Lung (tissue), 12 donors: ENCODE data around the gene YY2. TPM values are rescaled to one million over a fixed set of nuclear protein-coding genes. Genes with fewer than 3 reads are reported as not detected.

ENCODE experiments used
- ATAC-seq: fragments of 200-7000 bp; cut with Tn5 transposase; one replicate; pipeline ENCODE4 v1.9.1; 2020; ENCODE audit warnings: moderate number of reproducible peaks; ENCODE audit not compliant: insufficient read depth, low FRiP score
- DNase-seq, 3 donors: peaks; one replicate each; pipeline ENCODE4 v3.0.0-alpha.2; 2013 to 2017
- H3K27ac ChIP-seq, 2 donors: one replicate each; pipeline ENCODE4 v1.5.1; 2013; ENCODE audit warnings: mild to moderate bottlenecking in 2 of 2, moderate library complexity in 2 of 2, control low read depth in 1 of 2, inconsistent platforms in 1 of 2, low read depth in 1 of 2, low read length in 1 of 2
- H3K27me3 ChIP-seq, 3 donors: one replicate each; pipeline ENCODE4 v1.5.1; 2013; ENCODE audit warnings: low read length in 2 of 3; ENCODE audit not compliant: control insufficient read depth in 3 of 3, insufficient read depth in 3 of 3
- H3K36me3 ChIP-seq, 4 donors: one replicate each; pipeline ENCODE4 v1.5.1; 2013; ENCODE audit warnings: low read length in 4 of 4, mild to moderate bottlenecking in 1 of 4, moderate library complexity in 1 of 4; ENCODE audit not compliant: control insufficient read depth in 4 of 4, insufficient read depth in 4 of 4
- H3K4me1 ChIP-seq, 5 donors: one replicate each; pipeline ENCODE4 v1.5.1; 2013; ENCODE audit warnings: low read length in 5 of 5, mild to moderate bottlenecking in 2 of 5, moderate library complexity in 1 of 5; ENCODE audit not compliant: control insufficient read depth in 5 of 5, insufficient read depth in 5 of 5
- H3K4me3 ChIP-seq: one replicate; pipeline ENCODE4 v1.5.1; 2013; ENCODE audit warnings: mild to moderate bottlenecking, control low read depth, moderate library complexity
- H3K9ac ChIP-seq, 2 donors: one replicate each; pipeline ENCODE4 v1.5.1; 2013; ENCODE audit warnings: low read length in 2 of 2, control low read depth in 1 of 2; ENCODE audit not compliant: insufficient read depth in 1 of 2
- H3K9me3 ChIP-seq, 4 donors: one replicate each; pipeline ENCODE4 v1.5.1; 2013; ENCODE audit warnings: low read length in 3 of 4, mild to moderate bottlenecking in 1 of 4, moderate library complexity in 1 of 4; ENCODE audit not compliant: control insufficient read depth in 4 of 4, insufficient read depth in 3 of 4
- WGBS, 2 donors: extraction: QIAGEN DNeasy Blood & Tissue Kit; methylation state at CpG; one replicate each; pipeline ENCODE4 v1.1.7; 2013; 5-methylcytosine and 5-hydroxymethylcytosine counted together
- polyA plus RNA-seq, 2 donors: library from polyadenylated mRNA; stranded (reverse); fragments of 200-250 nt; gene quantifications; one replicate each; pipeline ENCODE4 v1.2.1, GENCODE V29; 2013
- total RNA-seq, 2 donors: library from RNA; depleted of rRNA in 1 of 2; stranded (reverse); fragments of >200 nt in 1 of 2; gene quantifications; one replicate each; pipeline ENCODE4 v1.2.1, GENCODE V29; 2014 to 2021
- TF ChIP-seq, protein P1 (sequence below): IDR thresholded peaks from 2 replicates; pipeline ENCODE4 v1.5.1; 2012; ENCODE audit warnings: mild to moderate bottlenecking; ENCODE audit errors: control extremely low read depth, extremely low read depth
- donor health status: control.
- donor health status: control.
- donor health status: Bipolar disorder and iron deficiency.
- donor health status: healthy.
- donor health status: DM: yes; HTN: yes; CAD: no.

The YY2 gene
- total and polyA plus RNA-seq, 4 donors: 0.77 to 4.1 (median 1.4) TPM

DNA sequence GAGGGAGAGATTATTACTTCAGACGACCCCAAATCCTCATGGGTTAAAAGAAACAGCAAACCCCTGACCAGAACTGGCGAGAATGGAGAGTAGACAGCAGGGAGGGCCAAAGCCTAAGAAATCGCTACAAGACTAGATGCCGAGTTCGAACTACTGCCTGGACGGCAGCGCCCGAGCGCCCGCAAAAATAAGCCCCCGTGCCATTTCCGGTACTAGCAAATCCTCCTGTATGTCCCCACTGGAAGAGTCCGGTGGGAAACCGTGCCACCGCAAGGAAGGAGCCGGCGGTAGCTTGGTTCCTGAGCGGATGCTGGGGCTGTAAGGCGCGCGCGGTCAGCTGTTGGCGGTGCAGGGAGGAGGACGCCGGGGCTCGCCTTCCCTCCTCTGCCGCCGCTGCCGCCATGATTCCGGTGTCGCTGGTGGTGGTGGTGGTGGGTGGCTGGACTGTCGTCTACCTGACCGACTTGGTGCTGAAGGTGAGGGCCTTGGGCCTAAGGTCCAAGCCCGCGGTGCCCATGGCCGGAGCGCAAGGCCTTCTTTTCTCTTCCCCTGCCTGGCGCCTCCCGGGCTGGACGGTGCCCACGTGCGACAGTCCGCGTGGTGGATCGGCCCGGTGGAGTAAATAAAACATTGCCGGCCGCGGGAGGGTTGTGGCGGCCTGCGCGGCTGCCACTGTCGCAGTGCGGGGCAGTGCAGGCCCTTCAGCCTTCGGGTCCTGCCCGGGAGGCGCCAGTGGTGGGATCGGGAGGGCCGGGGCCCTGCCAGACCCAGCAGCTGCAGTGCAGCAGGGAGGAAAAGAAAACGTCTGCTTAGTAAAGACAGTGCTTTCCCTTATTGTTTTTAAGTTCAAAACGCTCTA is 16.2 kb upstream of the YY2 start, which contains the start of gene MBTPS2:
TSS of gene MBTPS2 (plus strand) at position 284 of the 859 bp plus-strand sequence. CDS start at position 402, 118 bp downstream.
- 1 to 32% methylated on average over 33 to 61 of the region's 61 CpGs for WGBS, 2 donors

GRCh38 chrX:21840193-21840545 is 15.6 kb upstream of the YY2 start:
- ATAC-seq (no peak), DNase-seq (peak in 2 of 3 donors; percentile 23 to 35)
- Histone ChIP-seq H3K36me3 (peaks cover 0 to 3% (median 0%) of the 10 kb centered on the region in 4 donors), H3K27me3 (peaks cover 0 to 5% (median 0%) of the 10 kb centered on the region in 3 donors), H3K27ac (peak overlapping the region; percentile 21 to 90), H3K4me1 (peaks cover 0 to 10% (median 2%) of the 10 kb centered on the region in 5 donors), H3K4me3 (peak overlapping the region; percentile 72), H3K9me3 (peaks cover 0 to 3% (median 0%) of the 10 kb centered on the region in 4 donors), H3K9ac (peak overlapping the region; percentile 73 to 88)
- TF ChIP-seq, protein P1, sequence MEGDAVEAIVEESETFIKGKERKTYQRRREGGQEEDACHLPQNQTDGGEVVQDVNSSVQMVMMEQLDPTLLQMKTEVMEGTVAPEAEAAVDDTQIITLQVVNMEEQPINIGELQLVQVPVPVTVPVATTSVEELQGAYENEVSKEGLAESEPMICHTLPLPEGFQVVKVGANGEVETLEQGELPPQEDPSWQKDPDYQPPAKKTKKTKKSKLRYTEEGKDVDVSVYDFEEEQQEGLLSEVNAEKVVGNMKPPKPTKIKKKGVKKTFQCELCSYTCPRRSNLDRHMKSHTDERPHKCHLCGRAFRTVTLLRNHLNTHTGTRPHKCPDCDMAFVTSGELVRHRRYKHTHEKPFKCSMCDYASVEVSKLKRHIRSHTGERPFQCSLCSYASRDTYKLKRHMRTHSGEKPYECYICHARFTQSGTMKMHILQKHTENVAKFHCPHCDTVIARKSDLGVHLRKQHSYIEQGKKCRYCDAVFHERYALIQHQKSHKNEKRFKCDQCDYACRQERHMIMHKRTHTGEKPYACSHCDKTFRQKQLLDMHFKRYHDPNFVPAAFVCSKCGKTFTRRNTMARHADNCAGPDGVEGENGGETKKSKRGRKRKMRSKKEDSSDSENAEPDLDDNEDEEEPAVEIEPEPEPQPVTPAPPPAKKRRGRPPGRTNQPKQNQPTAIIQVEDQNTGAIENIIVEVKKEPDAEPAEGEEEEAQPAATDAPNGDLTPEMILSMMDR: no peak
- 7 to 35% methylated on average over 6 of the region's 6 CpGs for whole genome bisulfite sequencing, 2 donors

More for the DNA sequence above, 16.2 kb upstream of the YY2 start, which contains the start of gene MBTPS2:
- Histone ChIP-seq H3K9ac (peak within 1 kb of the TSS; percentile 73 to 88), H3K9me3 (peaks cover 0 to 3% (median 0%) of the 10 kb centered on the region in 4 donors), H3K36me3 (no peaks in the 10 kb centered on the region), H3K4me1 (peaks cover 0 to 10% (median 2%) of the 10 kb centered on the region in 5 donors), H3K4me3 (peak within 1 kb of the TSS; percentile 72), H3K27ac (peak within 1 kb of the TSS; percentile 86 to 90), H3K27me3 (peaks cover 0 to 5% (median 0%) of the 10 kb centered on the region in 3 donors)
- ATAC-seq (peak; percentile 96), DNase-seq (peak; percentile 89 to 94 (median 91))
- TF ChIP-seq, protein P1: no peak

GRCh38 chrX:21843179-21843578 is 12.6 kb upstream of the YY2 start:
- WGBS, 2 donors: 62 to 78% methylated on average over 5 of the region's 5 CpGs
- H3K4me3 ChIP-seq: no peak overlapping the region
- peaks cover 0 to 10% (median 2%) of the 10 kb centered on the region in 5 donors for H3K4me1 ChIP-seq
- peak in 2 of 3 donors; percentile 24 to 27 for DNase-seq
- TF ChIP-seq, protein P1: no peak
- H3K36me3 ChIP-seq: peaks cover 0 to 10% (median 0%) of the 10 kb centered on the region in 4 donors
- no peak overlapping the region for H3K27ac ChIP-seq
- peaks cover 0 to 3% (median 0%) of the 10 kb centered on the region in 4 donors for H3K9me3 ChIP-seq
- no peak overlapping the region for H3K9ac ChIP-seq
- H3K27me3 ChIP-seq: peaks cover 0 to 5% (median 0%) of the 10 kb centered on the region in 3 donors
- no peak for ATAC-seq
